22Rv1 (cell line): ENCODE data around the gene ARF3.

ENCODE experiments used
- CTCF ChIP-seq: fragments of 450-650 bp; IDR thresholded peaks from 2 replicates; pipeline ENCODE4 v1.5.1; 2017; ENCODE audit warnings: mild to moderate bottlenecking
- ZFX ChIP-seq: fragments of 450-650 bp; IDR thresholded peaks from 2 replicates; pipeline ENCODE4 v1.6.1; 2017; ENCODE audit warnings: antibody characterized with exemption, borderline replicate concordance

DNA sequence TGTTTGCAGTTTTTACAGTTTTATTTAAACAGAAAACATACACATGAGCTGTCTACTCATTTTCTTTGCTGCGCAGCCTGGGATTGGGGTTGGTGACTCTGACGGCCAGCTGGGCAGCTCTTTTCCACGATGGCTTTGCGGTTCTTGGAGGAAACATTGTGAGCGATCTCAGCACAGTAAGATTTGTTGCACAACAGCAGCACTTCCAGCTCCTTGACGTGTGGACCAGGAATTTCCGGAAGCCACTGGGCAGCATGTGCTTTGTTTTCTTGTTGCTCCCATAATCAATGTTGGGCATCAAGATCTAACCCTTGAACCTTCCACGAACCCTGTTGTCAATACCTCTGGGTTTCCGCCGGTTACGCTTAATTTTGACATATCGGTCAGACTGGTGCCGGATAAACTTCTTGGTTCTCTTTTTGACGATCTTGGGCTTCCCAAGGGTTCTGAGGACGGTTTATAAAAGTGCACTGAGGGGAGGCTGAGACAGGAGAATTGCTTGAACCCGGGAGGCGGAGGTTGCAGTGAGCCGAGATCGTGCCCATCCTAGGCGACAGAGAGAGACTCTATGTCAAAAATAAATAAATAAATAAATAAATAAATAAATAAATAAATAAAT lies 53.8 kb downstream of the ARF3 start:
- TF ChIP-seq CTCF, result no peak
- no peak for TF ChIP-seq ZFX
